ENCODE data around the gene INPP4A. TPM values are rescaled to one million over a fixed set of nuclear protein-coding genes. Genes with fewer than 3 reads are reported as not detected.

The INPP4A gene
- total RNA-seq, 2 experiments from 2014 or later = 147 to 159 TPM

GRCh38 chr2:98458207-98458606, 13.5 kb downstream of the INPP4A start:
- DNase-seq (no peak), ATAC-seq (ENCODE audit: low read depth) (peak; percentile 55)
- Mint-ChIP-seq H3K9me3 (no peaks in the 10 kb centered on the region), H3K27me3 (no peaks in the 10 kb centered on the region), H3K4me1 (peaks cover 86% of the 10 kb centered on the region), H3K4me3 (peak overlapping the region; percentile 62), H3K27ac (peak overlapping the region; percentile 98), H3K36me3 (peaks cover 27% of the 10 kb centered on the region)
- POLR2A ChIA-PET = interaction anchor here (0.6 to 1.7 kb wide), 5 partner anchors 10 to 24 kb away, joined by 3 to 6 read pairs (median 3); no protein-coding TSS in a partner anchor

GRCh38 chr2:98458667-98459380, 14.2 kb downstream of the INPP4A start:
- H3K27me3 Mint-ChIP-seq = no peaks in the 10 kb centered on the region
- peaks cover 86% of the 10 kb centered on the region for H3K4me1 Mint-ChIP-seq
- H3K36me3 Mint-ChIP-seq = peaks cover 26% of the 10 kb centered on the region
- ATAC-seq (ENCODE audit: low read depth) (no peak), DNase-seq (no peak)
- no peaks in the 10 kb centered on the region for H3K9me3 Mint-ChIP-seq
- H3K4me3 Mint-ChIP-seq = peak overlapping the region; percentile 80
- POLR2A ChIA-PET = interaction anchor here (0.6 to 1.6 kb wide), 4 partner anchors 12 to 24 kb away, joined by 3 to 6 read pairs (median 4); no protein-coding TSS in a partner anchor
- H3K27ac Mint-ChIP-seq = peak overlapping the region; percentile 98

- ATAC-seq (ENCODE audit: low read depth) = no peak
- POLR2A ChIA-PET = interaction anchor here (1.5 to 1.6 kb wide), 2 partner anchors 13 to 22 kb away, joined by 5 to 6 read pairs; no protein-coding TSS in a partner anchor
- no peaks in the 10 kb centered on the region for H3K9me3 Mint-ChIP-seq
- peaks cover 26% of the 10 kb centered on the region for H3K36me3 Mint-ChIP-seq
- H3K4me1 Mint-ChIP-seq = peaks cover 86% of the 10 kb centered on the region
- no peak for DNase-seq
- H3K27ac Mint-ChIP-seq = peak overlapping the region; percentile 98
- H3K4me3 Mint-ChIP-seq = peak overlapping the region; percentile 80
- H3K27me3 Mint-ChIP-seq = no peaks in the 10 kb centered on the region
These were observed 15.0 kb downstream of the INPP4A start for GRCh38 chr2:98459496-98460175.

- peak; percentile 34 for ATAC-seq (ENCODE audit: low read depth)
- POLR2A ChIA-PET = interaction anchor here (0.7 to 7.6 kb wide), 5 partner anchors 8 to 27 kb away, joined by 3 to 171 read pairs (median 21); no protein-coding TSS in a partner anchor
- Mint-ChIP-seq H3K27me3 (no peaks in the 10 kb centered on the region), H3K9me3 (no peaks in the 10 kb centered on the region), H3K4me3 (peak overlapping the region; percentile 80), H3K27ac (peak overlapping the region; percentile 98), H3K4me1 (peaks cover 86% of the 10 kb centered on the region), H3K36me3 (peaks cover 24% of the 10 kb centered on the region)
- DNase-seq = peak; percentile 68
These were observed 16.2 kb downstream of the INPP4A start for GRCh38 chr2:98460573-98461497.

- POLR2A ChIA-PET = interaction anchor here (0.6 to 7.6 kb wide), 6 partner anchors 8 to 376 kb away, joined by 3 to 171 read pairs (median 14); no protein-coding TSS in a partner anchor
- Mint-ChIP-seq H3K9me3 (no peaks in the 10 kb centered on the region), H3K36me3 (peaks cover 27% of the 10 kb centered on the region), H3K4me3 (peak overlapping the region; percentile 80), H3K4me1 (peaks cover 89% of the 10 kb centered on the region), H3K27ac (peak overlapping the region; percentile 98), H3K27me3 (no peaks in the 10 kb centered on the region)
- ATAC-seq (ENCODE audit: low read depth) (no peak), DNase-seq (no peak)
These were observed 16.9 kb downstream of the INPP4A start for GRCh38 chr2:98461498-98462049.

- peaks cover 88% of the 10 kb centered on the region for H3K4me1 Mint-ChIP-seq
- peak overlapping the region; percentile 93 for H3K27ac Mint-ChIP-seq
- H3K36me3 Mint-ChIP-seq = peaks cover 28% of the 10 kb centered on the region
- no peaks in the 10 kb centered on the region for H3K9me3 Mint-ChIP-seq
- no peaks in the 10 kb centered on the region for H3K27me3 Mint-ChIP-seq
- ATAC-seq (ENCODE audit: low read depth) (no peak), DNase-seq (no peak)
- peak overlapping the region; percentile 81 for H3K4me3 Mint-ChIP-seq
- POLR2A ChIA-PET = interaction anchor here (1.5 to 7.6 kb wide), 5 partner anchors 9 to 50 kb away, joined by 3 to 171 read pairs (median 64); partner anchors contain the start of gene INPP4A
These were observed 18.4 kb downstream of the INPP4A start for GRCh38 chr2:98463081-98463481.

GRCh38 chr2:98463551-98463971, 18.9 kb downstream of the INPP4A start:
- Mint-ChIP-seq H3K4me3 (peak overlapping the region; percentile 81), H3K27ac (peak overlapping the region; percentile 93), H3K27me3 (no peaks in the 10 kb centered on the region), H3K36me3 (peaks cover 25% of the 10 kb centered on the region), H3K4me1 (peaks cover 86% of the 10 kb centered on the region), H3K9me3 (no peaks in the 10 kb centered on the region)
- ATAC-seq (ENCODE audit: low read depth) = no peak
- no peak for DNase-seq
- POLR2A ChIA-PET = interaction anchor here (0.7 to 7.6 kb wide), 10 partner anchors 8 to 340 kb away, joined by 3 to 171 read pairs (median 8); partner anchors contain the start of gene INPP4A

GRCh38 chr2:98463988-98464771, 19.5 kb downstream of the INPP4A start:
- H3K4me1 Mint-ChIP-seq = peaks cover 85% of the 10 kb centered on the region
- H3K9me3 Mint-ChIP-seq = no peaks in the 10 kb centered on the region
- ATAC-seq (ENCODE audit: low read depth) (peak; percentile 31), DNase-seq (peak; percentile 66)
- POLR2A ChIA-PET = interaction anchor here (0.7 to 7.6 kb wide), 13 partner anchors 8 to 818 kb away, joined by 3 to 171 read pairs (median 4); partner anchors contain the start of genes COX5B and INPP4A
- peaks cover 26% of the 10 kb centered on the region for H3K36me3 Mint-ChIP-seq
- peak overlapping the region; percentile 81 for H3K4me3 Mint-ChIP-seq
- H3K27ac Mint-ChIP-seq = peak overlapping the region; percentile 93
- no peaks in the 10 kb centered on the region for H3K27me3 Mint-ChIP-seq

- Mint-ChIP-seq H3K4me1 (peaks cover 81% of the 10 kb centered on the region), H3K36me3 (peaks cover 28% of the 10 kb centered on the region)
These were observed 20.2 kb downstream of the INPP4A start for GRCh38 chr2:98464772-98465310.

GRCh38 chr2:98465456-98466226, 21.0 kb downstream of the INPP4A start:
- ATAC-seq (ENCODE audit: low read depth) (peak; percentile 51), DNase-seq (peak; percentile 69)
- Mint-ChIP-seq H3K9me3 (no peaks in the 10 kb centered on the region), H3K4me1 (peaks cover 78% of the 10 kb centered on the region), H3K36me3 (peaks cover 32% of the 10 kb centered on the region), H3K27me3 (no peaks in the 10 kb centered on the region), H3K4me3 (peak overlapping the region; percentile 81), H3K27ac (peak overlapping the region; percentile 93)
- POLR2A ChIA-PET = interaction anchor here (1.1 to 7.6 kb wide), 9 partner anchors 12 to 820 kb away, joined by 3 to 171 read pairs (median 8); partner anchors contain the start of genes COX5B and INPP4A

More at GRCh38 chr2:98464772-98465310, 20.2 kb downstream of the INPP4A start:
- Mint-ChIP-seq H3K4me3 (peak overlapping the region; percentile 81), H3K27me3 (no peaks in the 10 kb centered on the region), H3K27ac (peak overlapping the region; percentile 93), H3K9me3 (no peaks in the 10 kb centered on the region)
- ATAC-seq (ENCODE audit: low read depth) (peak; percentile 44), DNase-seq (no peak)
- POLR2A ChIA-PET = interaction anchor here (1.1 to 7.6 kb wide), 12 partner anchors 12 to 819 kb away, joined by 3 to 171 read pairs (median 5); partner anchors contain the start of genes COX5B and INPP4A
